Measurements from ENCODE around the gene KIAA1549.
"Not testable (repeated sequence)": the region's sequence is repeated elsewhere in the genome, so short reads cannot be mapped to it uniquely, and the experiment has no call there.

KIAA1549 gene

GRCh38 chr7:138941545-138941944 is 39.6 kb downstream of the KIAA1549 start:
- no peak for DNase-seq

- not testable (repeated sequence) for DNase-seq
Observed at GRCh38 chr7:138940602-138941001, 40.6 kb downstream of the KIAA1549 start.

- DNase-seq = no peak
Observed at GRCh38 chr7:138937484-138937883, 43.7 kb downstream of the KIAA1549 start.

- DNase-seq = no peak
Observed at GRCh38 chr7:138935465-138936011, 45.7 kb downstream of the KIAA1549 start.

- DNase-seq = no peak
Observed at GRCh38 chr7:138934861-138935260, 46.3 kb downstream of the KIAA1549 start.

- DNase-seq = no peak
Observed at GRCh38 chr7:138934367-138934766, 46.8 kb downstream of the KIAA1549 start.

- no peak for DNase-seq
Observed at GRCh38 chr7:138932870-138933269, 48.3 kb downstream of the KIAA1549 start.

GRCh38 chr7:138932427-138932826 is 48.8 kb downstream of the KIAA1549 start:
- DNase-seq = no peak

GRCh38 chr7:138929969-138930368 is 51.2 kb downstream of the KIAA1549 start:
- no peak for DNase-seq

GRCh38 chr7:138926241-138926612 is 55.0 kb downstream of the KIAA1549 start:
- no peak for DNase-seq

- DNase-seq = peak in 1 of 2 donors; percentile 48
Observed at GRCh38 chr7:138924501-138925225, 56.5 kb downstream of the KIAA1549 start.

- DNase-seq = no peak
Observed at GRCh38 chr7:138921277-138921676, 59.9 kb downstream of the KIAA1549 start.

GRCh38 chr7:138919911-138920310 is 61.3 kb downstream of the KIAA1549 start:
- no peak for DNase-seq

- DNase-seq = no peak
Observed at GRCh38 chr7:138919216-138919615, 62.0 kb downstream of the KIAA1549 start.

GRCh38 chr7:138918756-138919155 is 62.4 kb downstream of the KIAA1549 start:
- DNase-seq = no peak

GRCh38 chr7:138918176-138918575 is 63.0 kb downstream of the KIAA1549 start:
- DNase-seq = no peak

- DNase-seq = no peak
Observed at GRCh38 chr7:138917771-138918170, 63.4 kb downstream of the KIAA1549 start.

- no peak for DNase-seq
Observed at GRCh38 chr7:138916731-138917130, 64.5 kb downstream of the KIAA1549 start.

GRCh38 chr7:138916275-138916674 is 64.9 kb downstream of the KIAA1549 start:
- no peak for DNase-seq

- DNase-seq = no peak
Observed at GRCh38 chr7:138913783-138914182, 67.4 kb downstream of the KIAA1549 start.

GRCh38 chr7:138911007-138911406 is 70.2 kb downstream of the KIAA1549 start:
- no peak for DNase-seq

- DNase-seq = no peak
Observed at GRCh38 chr7:138907850-138908249, 73.3 kb downstream of the KIAA1549 start.

- no peak for DNase-seq
Observed at GRCh38 chr7:138907201-138907847, 73.9 kb downstream of the KIAA1549 start.

- no peak for DNase-seq
Observed at GRCh38 chr7:138903859-138904435, 77.2 kb downstream of the KIAA1549 start.

Data from hippocampal formation (tissue), 2 donors.